ENCODE measurements around the gene CDHR2.

DNA sequence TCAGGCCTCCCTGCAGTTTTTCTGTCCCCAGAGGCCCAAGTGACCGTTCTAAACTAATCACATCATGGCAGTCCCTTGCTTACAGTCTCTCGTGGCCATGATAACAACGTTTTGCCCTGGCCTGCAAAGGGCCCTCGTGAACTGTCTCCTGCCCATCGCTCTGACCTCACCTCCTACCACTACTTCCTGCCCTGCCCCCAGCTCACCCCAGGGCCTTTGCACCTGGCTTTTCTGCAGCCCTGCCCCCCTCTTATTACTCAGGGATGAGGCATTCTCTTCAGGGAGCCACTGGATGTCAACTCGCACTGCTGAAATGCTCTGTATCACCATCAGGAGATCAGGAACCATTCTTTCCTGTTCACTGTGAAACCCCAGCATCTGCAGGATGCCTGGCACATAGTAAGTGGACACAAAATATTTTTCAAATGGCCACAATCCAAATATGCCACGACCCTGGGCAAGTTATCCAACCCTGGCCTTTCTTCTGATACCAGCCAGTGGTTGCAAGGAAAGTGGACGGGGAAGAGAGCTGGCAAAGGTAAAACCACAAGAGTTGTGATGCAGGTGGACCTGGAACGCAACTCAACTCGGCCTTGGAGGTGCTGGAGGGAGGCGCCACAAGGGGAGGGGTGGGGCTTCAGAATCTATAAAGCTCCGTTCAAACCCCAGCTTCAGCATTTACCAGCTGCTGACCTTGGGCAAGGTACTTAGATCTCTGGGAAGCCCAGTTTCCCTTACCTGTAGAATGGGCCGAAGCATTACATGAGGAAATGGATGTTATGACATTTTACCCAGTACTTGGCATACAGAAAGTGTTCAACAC lies 79.5 kb downstream of the CDHR2 start:
- no peak for TF ChIP-seq CTCF (IDR thresholded peaks at IDR 0.05)
- TF ChIP-seq POLR2A (IDR thresholded peaks at IDR 0.05): no peak

Measured in uterus (tissue), 2 donors.